Measurements from ENCODE around the gene GRIA1.

The GRIA1 gene

GRCh38 chr5:153676406-153676805, 185.9 kb downstream of the GRIA1 start:
- H3K9me3 Mint-ChIP-seq = no peaks in the 10 kb centered on the region
- no peak overlapping the region for H3K4me3 Mint-ChIP-seq
- no peaks in the 10 kb centered on the region for H3K36me3 Mint-ChIP-seq
- H3K27me3 Mint-ChIP-seq = no peaks in the 10 kb centered on the region
- no peak overlapping the region for H3K27ac Mint-ChIP-seq
- no peaks in the 10 kb centered on the region for H3K4me1 Mint-ChIP-seq

GRCh38 chr5:153676821-153677220, 186.4 kb downstream of the GRIA1 start:
- Mint-ChIP-seq H3K4me3 (no peak overlapping the region), H3K36me3 (no peaks in the 10 kb centered on the region), H3K9me3 (no peaks in the 10 kb centered on the region), H3K27ac (no peak overlapping the region), H3K27me3 (no peaks in the 10 kb centered on the region), H3K4me1 (no peaks in the 10 kb centered on the region)

GRCh38 chr5:153678617-153679329, 188.3 kb downstream of the GRIA1 start:
- Mint-ChIP-seq H3K4me3 (no peak overlapping the region), H3K27ac (no peak overlapping the region), H3K9me3 (no peaks in the 10 kb centered on the region), H3K4me1 (no peaks in the 10 kb centered on the region), H3K36me3 (no peaks in the 10 kb centered on the region), H3K27me3 (no peaks in the 10 kb centered on the region)

GRCh38 chr5:153690236-153690635, 199.8 kb downstream of the GRIA1 start:
- no peaks in the 10 kb centered on the region for H3K36me3 Mint-ChIP-seq
- H3K4me1 Mint-ChIP-seq = no peaks in the 10 kb centered on the region
- H3K27ac Mint-ChIP-seq = no peak overlapping the region
- H3K4me3 Mint-ChIP-seq = no peak overlapping the region
- H3K9me3 Mint-ChIP-seq = no peaks in the 10 kb centered on the region
- H3K27me3 Mint-ChIP-seq = peaks cover 2% of the 10 kb centered on the region

- H3K4me3 Mint-ChIP-seq = no peak overlapping the region
- no peak overlapping the region for H3K27ac Mint-ChIP-seq
- H3K9me3 Mint-ChIP-seq = no peaks in the 10 kb centered on the region
- no peaks in the 10 kb centered on the region for H3K36me3 Mint-ChIP-seq
- H3K4me1 Mint-ChIP-seq = no peaks in the 10 kb centered on the region
- H3K27me3 Mint-ChIP-seq = peaks cover 4% of the 10 kb centered on the region
Observed at GRCh38 chr5:153696256-153696655, 205.8 kb downstream of the GRIA1 start.

- Mint-ChIP-seq H3K4me3 (no peak overlapping the region), H3K36me3 (no peaks in the 10 kb centered on the region), H3K27me3 (peaks cover 2% of the 10 kb centered on the region), H3K9me3 (no peaks in the 10 kb centered on the region), H3K27ac (no peak overlapping the region), H3K4me1 (no peaks in the 10 kb centered on the region)
Observed at GRCh38 chr5:153699035-153699434, 208.6 kb downstream of the GRIA1 start.

GRCh38 chr5:153700940-153701339, 210.5 kb downstream of the GRIA1 start:
- Mint-ChIP-seq H3K27ac (no peak overlapping the region), H3K4me1 (no peaks in the 10 kb centered on the region), H3K9me3 (no peaks in the 10 kb centered on the region), H3K4me3 (no peak overlapping the region), H3K27me3 (peaks cover 2% of the 10 kb centered on the region), H3K36me3 (no peaks in the 10 kb centered on the region)

GRCh38 chr5:153702265-153702664, 211.8 kb downstream of the GRIA1 start:
- no peak overlapping the region for H3K27ac Mint-ChIP-seq
- peaks cover 2% of the 10 kb centered on the region for H3K27me3 Mint-ChIP-seq
- H3K36me3 Mint-ChIP-seq = no peaks in the 10 kb centered on the region
- no peaks in the 10 kb centered on the region for H3K4me1 Mint-ChIP-seq
- no peak overlapping the region for H3K4me3 Mint-ChIP-seq
- H3K9me3 Mint-ChIP-seq = no peaks in the 10 kb centered on the region

GRCh38 chr5:153704110-153704509, 213.6 kb downstream of the GRIA1 start:
- Mint-ChIP-seq H3K9me3 (no peaks in the 10 kb centered on the region), H3K4me3 (no peak overlapping the region), H3K27ac (no peak overlapping the region), H3K4me1 (no peaks in the 10 kb centered on the region), H3K36me3 (no peaks in the 10 kb centered on the region), H3K27me3 (peaks cover 2% of the 10 kb centered on the region)

GRCh38 chr5:153707626-153708025, 217.2 kb downstream of the GRIA1 start:
- Mint-ChIP-seq H3K36me3 (no peaks in the 10 kb centered on the region), H3K27ac (no peak overlapping the region), H3K27me3 (no peaks in the 10 kb centered on the region), H3K4me1 (no peaks in the 10 kb centered on the region), H3K4me3 (no peak overlapping the region), H3K9me3 (no peaks in the 10 kb centered on the region)

- Mint-ChIP-seq H3K4me3 (no peak overlapping the region), H3K4me1 (no peaks in the 10 kb centered on the region), H3K27me3 (no peaks in the 10 kb centered on the region), H3K27ac (no peak overlapping the region), H3K9me3 (no peaks in the 10 kb centered on the region), H3K36me3 (no peaks in the 10 kb centered on the region)
Observed at GRCh38 chr5:153711755-153712154, 221.3 kb downstream of the GRIA1 start.

GRCh38 chr5:153712946-153713345, 222.5 kb downstream of the GRIA1 start:
- H3K27me3 Mint-ChIP-seq = no peaks in the 10 kb centered on the region
- no peaks in the 10 kb centered on the region for H3K36me3 Mint-ChIP-seq
- H3K4me1 Mint-ChIP-seq = no peaks in the 10 kb centered on the region
- no peak overlapping the region for H3K27ac Mint-ChIP-seq
- no peak overlapping the region for H3K4me3 Mint-ChIP-seq
- H3K9me3 Mint-ChIP-seq = no peaks in the 10 kb centered on the region

- Mint-ChIP-seq H3K27me3 (no peaks in the 10 kb centered on the region), H3K36me3 (no peaks in the 10 kb centered on the region), H3K9me3 (no peaks in the 10 kb centered on the region), H3K27ac (no peak overlapping the region), H3K4me1 (no peaks in the 10 kb centered on the region), H3K4me3 (no peak overlapping the region)
Observed at GRCh38 chr5:153713943-153714342, 223.5 kb downstream of the GRIA1 start.

- Mint-ChIP-seq H3K27me3 (no peaks in the 10 kb centered on the region), H3K4me3 (no peak overlapping the region), H3K4me1 (no peaks in the 10 kb centered on the region), H3K36me3 (no peaks in the 10 kb centered on the region), H3K9me3 (no peaks in the 10 kb centered on the region), H3K27ac (no peak overlapping the region)
Observed at GRCh38 chr5:153714798-153715197, 224.3 kb downstream of the GRIA1 start.

- H3K27me3 Mint-ChIP-seq = no peaks in the 10 kb centered on the region
- no peak overlapping the region for H3K27ac Mint-ChIP-seq
- no peaks in the 10 kb centered on the region for H3K36me3 Mint-ChIP-seq
- no peak overlapping the region for H3K4me3 Mint-ChIP-seq
- no peaks in the 10 kb centered on the region for H3K4me1 Mint-ChIP-seq
- no peaks in the 10 kb centered on the region for H3K9me3 Mint-ChIP-seq
Observed at GRCh38 chr5:153717287-153717686, 226.8 kb downstream of the GRIA1 start.

- Mint-ChIP-seq H3K36me3 (no peaks in the 10 kb centered on the region), H3K4me3 (no peak overlapping the region), H3K27ac (no peak overlapping the region), H3K4me1 (no peaks in the 10 kb centered on the region), H3K27me3 (no peaks in the 10 kb centered on the region), H3K9me3 (peaks cover 5% of the 10 kb centered on the region)
Observed at GRCh38 chr5:153718713-153719112, 228.2 kb downstream of the GRIA1 start.

GRCh38 chr5:153719324-153719723, 228.9 kb downstream of the GRIA1 start:
- no peak overlapping the region for H3K27ac Mint-ChIP-seq
- H3K27me3 Mint-ChIP-seq = no peaks in the 10 kb centered on the region
- peaks cover 5% of the 10 kb centered on the region for H3K9me3 Mint-ChIP-seq
- no peaks in the 10 kb centered on the region for H3K4me1 Mint-ChIP-seq
- H3K4me3 Mint-ChIP-seq = no peak overlapping the region
- H3K36me3 Mint-ChIP-seq = no peaks in the 10 kb centered on the region

Measured in activated naive CD4-positive, alpha-beta T cell treated with anti-CD3 and anti-CD28 coated beads, Interleukin-2, amount 50 U/mL, for 24 hours (primary cell).